Prostate gland (tissue), 2 donors: Measurements from ENCODE around the gene TPPP3.

Experiments
- CTCF ChIP-seq, 4 experiments: fragments of 200-600 bp in 2 of 4; fragments of 450-650 bp in 2 of 4; sonication (generic) in 2 of 4; IDR thresholded peaks; 1 replicate in 3 of 4; 2 replicates in 1 of 4; pipeline ENCODE4 v1.5.1; 2016 to 2019; ENCODE audit warnings: antibody characterized with exemption in 4 of 4, mild to moderate bottlenecking in 2 of 4, moderate library complexity in 2 of 4
- POLR2A ChIP-seq: fragments of 450-650 bp; IDR thresholded peaks from one replicate; pipeline ENCODE4 v1.6.1; 2016; ENCODE audit warnings: antibody characterized with exemption, mild to moderate bottlenecking

DNA sequence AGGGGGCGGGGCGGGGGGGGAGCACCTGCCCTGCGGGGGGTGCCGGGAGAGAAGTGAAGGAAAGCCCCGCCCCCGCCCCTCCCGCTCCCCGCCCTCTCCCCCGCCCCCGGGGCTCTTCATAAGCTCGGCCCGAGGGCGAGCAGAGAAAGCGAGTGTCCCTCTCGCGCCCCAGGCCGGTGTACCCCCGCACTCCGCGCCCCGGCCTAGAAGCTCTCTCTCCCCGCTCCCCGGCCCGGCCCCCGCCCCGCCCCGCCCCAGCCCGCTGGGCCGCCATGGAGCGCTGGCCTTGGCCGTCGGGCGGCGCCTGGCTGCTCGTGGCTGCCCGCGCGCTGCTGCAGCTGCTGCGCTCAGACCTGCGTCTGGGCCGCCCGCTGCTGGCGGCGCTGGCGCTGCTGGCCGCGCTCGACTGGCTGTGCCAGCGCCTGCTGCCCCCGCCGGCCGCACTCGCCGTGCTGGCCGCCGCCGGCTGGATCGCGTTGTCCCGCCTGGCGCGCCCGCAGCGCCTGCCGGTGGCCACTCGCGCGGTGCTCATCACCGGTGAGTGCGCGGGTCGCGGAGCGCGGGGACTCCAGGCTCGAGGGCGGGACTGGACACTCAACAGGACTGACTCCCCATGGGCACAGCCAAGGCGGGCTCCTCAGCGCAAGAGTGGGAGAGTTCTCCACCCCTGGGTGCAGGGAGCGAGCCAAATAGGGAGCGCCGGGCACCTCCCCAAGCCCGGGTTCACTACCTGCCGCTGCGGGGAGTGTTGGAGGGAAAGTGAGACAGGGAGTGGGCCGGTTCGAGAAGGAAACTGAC, 37.9 kb upstream of the TPPP3 start, which contains the start of gene HSD11B2:
- TF ChIP-seq CTCF (IDR thresholded peaks at IDR 0.05) = peak in 2 of 4 experiments; percentile 28 to 38
- peak; percentile 36 for TF ChIP-seq POLR2A
